Vagina (tissue), 2 donors: ENCODE results near the gene NIPSNAP2.

Source experiments
- POLR2A ChIP-seq, 2 donors: fragments of 450-650 bp; IDR thresholded peaks; one replicate each; pipeline ENCODE4 v1.6.1; 2017; ENCODE audit warnings: antibody characterized with exemption in 2 of 2, mild to moderate bottlenecking in 2 of 2, moderate library complexity in 2 of 2
- POLR2AphosphoS5 ChIP-seq, 2 donors: sonication (generic); formaldehyde crosslinking; IDR thresholded peaks; one replicate each; pipeline ENCODE4 v1.9.0; 2017; ENCODE audit warnings: antibody characterized with exemption in 2 of 2, mild to moderate bottlenecking in 2 of 2, low read depth in 1 of 2; ENCODE audit not compliant: insufficient read depth in 1 of 2
- TF ChIP-seq, protein P1 (sequence below), 3 experiments: fragments of 450-650 bp in 2 of 3; fragments of 200-600 bp in 1 of 3; sonication (generic) in 1 of 3; IDR thresholded peaks; one replicate each; pipeline ENCODE4 v1.5.1; 2017 to 2019; ENCODE audit warnings: antibody characterized with exemption in 3 of 3, mild to moderate bottlenecking in 2 of 3, moderate library complexity in 2 of 3

DNA sequence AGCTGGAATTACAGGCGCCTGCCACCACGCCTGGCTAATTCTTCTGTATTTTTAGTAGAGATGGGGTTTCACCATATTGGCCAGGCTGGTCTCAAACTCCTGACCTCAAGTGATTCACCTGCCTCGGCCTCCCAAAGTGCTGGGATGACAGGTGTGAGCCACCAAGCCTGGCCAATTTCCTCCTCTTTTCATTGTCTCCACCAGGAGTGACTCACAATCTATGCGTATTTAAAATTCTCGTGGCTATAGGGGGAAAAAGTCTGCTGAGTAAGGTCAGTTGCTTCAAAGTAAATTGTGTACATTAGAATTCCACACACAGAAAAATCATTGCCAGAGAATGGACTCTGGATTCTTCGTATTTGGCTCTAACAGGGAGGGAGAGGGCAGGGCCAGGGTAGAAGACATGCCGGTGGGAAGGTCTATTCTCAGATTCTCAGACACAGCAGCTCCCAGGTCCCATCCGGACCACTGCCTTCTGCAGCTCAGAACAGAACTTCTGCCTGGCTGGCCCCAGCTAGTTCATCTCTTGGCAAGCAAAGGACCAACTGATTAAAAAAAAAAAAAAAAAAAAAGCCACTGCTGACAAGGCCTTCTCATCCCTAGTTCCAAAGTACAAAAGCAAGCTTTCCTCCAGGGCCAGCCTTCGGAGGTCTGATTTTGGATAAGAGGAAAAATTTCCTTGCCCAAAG, 64.7 kb downstream of the NIPSNAP2 start:
- TF ChIP-seq, protein P1, sequence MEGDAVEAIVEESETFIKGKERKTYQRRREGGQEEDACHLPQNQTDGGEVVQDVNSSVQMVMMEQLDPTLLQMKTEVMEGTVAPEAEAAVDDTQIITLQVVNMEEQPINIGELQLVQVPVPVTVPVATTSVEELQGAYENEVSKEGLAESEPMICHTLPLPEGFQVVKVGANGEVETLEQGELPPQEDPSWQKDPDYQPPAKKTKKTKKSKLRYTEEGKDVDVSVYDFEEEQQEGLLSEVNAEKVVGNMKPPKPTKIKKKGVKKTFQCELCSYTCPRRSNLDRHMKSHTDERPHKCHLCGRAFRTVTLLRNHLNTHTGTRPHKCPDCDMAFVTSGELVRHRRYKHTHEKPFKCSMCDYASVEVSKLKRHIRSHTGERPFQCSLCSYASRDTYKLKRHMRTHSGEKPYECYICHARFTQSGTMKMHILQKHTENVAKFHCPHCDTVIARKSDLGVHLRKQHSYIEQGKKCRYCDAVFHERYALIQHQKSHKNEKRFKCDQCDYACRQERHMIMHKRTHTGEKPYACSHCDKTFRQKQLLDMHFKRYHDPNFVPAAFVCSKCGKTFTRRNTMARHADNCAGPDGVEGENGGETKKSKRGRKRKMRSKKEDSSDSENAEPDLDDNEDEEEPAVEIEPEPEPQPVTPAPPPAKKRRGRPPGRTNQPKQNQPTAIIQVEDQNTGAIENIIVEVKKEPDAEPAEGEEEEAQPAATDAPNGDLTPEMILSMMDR (IDR thresholded peaks at IDR 0.05), result no peak
- TF ChIP-seq POLR2A (IDR thresholded peaks at IDR 0.05) (no peak), POLR2AphosphoS5 (IDR thresholded peaks at IDR 0.05; ENCODE audit: insufficient read depth in 1 of 2, low read depth in 1 of 2) (no peak)
